ENCODE data around the gene PRR5L.

GRCh38 chr11:36273110-36273509 is 23.0 kb upstream of the PRR5L start:
- TF ChIP-seq MEF2D (tag; conservative IDR thresholded peaks at IDR 0.05; ENCODE audit: low read depth) (no peak), TOE1 (IDR thresholded peaks at IDR 0.05; ENCODE audit: borderline replicate concordance) (no peak), TOE1 (CRISPR knock-in tag; IDR thresholded peaks at IDR 0.05; ENCODE audit: borderline replicate concordance, low read depth) (no peak), ATF7 (IDR thresholded peaks at IDR 0.05) (no peak), MAX (CRISPR knock-in tag; IDR thresholded peaks at IDR 0.05) (no peak), MYBL2 (IDR thresholded peaks at IDR 0.05; ENCODE audit: low read depth) (no peak), MYBL2 (CRISPR knock-in tag; IDR thresholded peaks at IDR 0.05; ENCODE audit: borderline replicate concordance) (no peak), ZNF512 (tag; IDR thresholded peaks at IDR 0.05) (no peak), AFF1 (IDR thresholded peaks at IDR 0.05; ENCODE audit: low read depth in 1 of 2, partially characterized antibody in 2 of 2) (no peak), TCF3 (CRISPR knock-in tag; IDR thresholded peaks at IDR 0.05) (no peak), NFE2 (IDR thresholded peaks at IDR 0.05; ENCODE audit: low read depth) (no peak), MTA2 (IDR thresholded peaks at IDR 0.05; ENCODE audit: low read depth) (no peak), ZC3H8 (IDR thresholded peaks at IDR 0.05) (no peak), ZBTB11 (CRISPR knock-in tag; IDR thresholded peaks at IDR 0.05) (no peak), MAZ (CRISPR knock-in tag; conservative IDR thresholded peaks at IDR 0.05 in 1 of 2, IDR thresholded peaks at IDR 0.05 in 1 of 2) (no peak)

Measured in K562 (cell line).